IPS-18c (cell line): ENCODE measurements around the gene SUPT20HL1.
"Not testable (repeated sequence)": the region's sequence is repeated elsewhere in the genome, so short reads cannot be mapped to it uniquely, and the experiment has no call there.

Source experiments
- H3K4me3 ChIP-seq: 2 replicates; pipeline ENCODE4 v1.7.0; 2013; ENCODE audit warnings: low read depth, mild to moderate bottlenecking, low read length, moderate library complexity; ENCODE audit not compliant: insufficient read depth
- H3K9me3 ChIP-seq: one replicate; pipeline ENCODE4 v1.6.1; 2013; ENCODE audit warnings: mild to moderate bottlenecking, low read length, moderate library complexity; ENCODE audit not compliant: control insufficient read depth, insufficient read depth

Gene SUPT20HL1

DNA sequence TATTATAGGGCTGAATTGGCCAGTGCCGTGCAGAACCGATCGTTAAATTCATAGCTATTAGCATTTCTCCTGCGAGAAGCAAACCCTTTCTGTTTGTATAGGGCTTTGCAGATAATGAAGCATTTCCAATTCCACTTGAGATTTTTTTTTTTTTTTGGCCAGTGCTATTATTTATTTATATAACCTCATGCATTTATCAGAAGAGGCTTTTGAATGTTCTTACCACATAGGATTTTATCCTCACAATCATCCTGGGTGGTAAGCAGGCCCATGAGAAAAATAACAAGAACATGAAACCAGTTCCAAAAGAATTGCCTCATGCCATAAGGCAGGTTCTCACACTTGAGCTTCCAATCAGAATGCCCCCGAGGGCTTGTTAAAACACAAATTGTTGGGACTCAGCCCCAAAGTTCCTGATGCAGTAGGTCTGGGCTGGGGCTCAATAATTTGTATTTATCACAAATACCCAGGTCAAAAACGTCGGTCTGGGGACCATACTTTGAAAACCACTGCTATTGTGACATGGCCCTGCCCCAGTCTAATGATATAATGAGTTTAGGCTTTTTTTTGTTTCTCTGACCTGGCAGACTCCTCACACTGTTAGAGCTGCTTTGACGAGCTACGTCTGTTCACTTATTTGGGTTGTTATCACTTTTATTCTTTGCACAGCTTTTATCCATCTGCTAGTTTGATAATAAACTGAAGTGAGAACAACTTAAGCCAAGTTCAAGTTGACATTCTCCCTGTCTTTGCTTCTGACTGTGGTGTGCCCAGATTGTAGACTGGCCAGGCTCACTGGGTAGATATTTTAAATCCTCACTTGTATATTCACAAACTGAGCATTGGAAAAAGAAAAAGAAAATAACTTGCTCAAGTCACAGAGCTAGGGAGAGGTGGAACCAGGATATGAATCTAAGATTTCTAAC is 20.1 kb downstream of the SUPT20HL1 start:
- H3K9me3 ChIP-seq: no peaks in the 10 kb centered on the region
- no peak overlapping the region for H3K4me3 ChIP-seq

DNA sequence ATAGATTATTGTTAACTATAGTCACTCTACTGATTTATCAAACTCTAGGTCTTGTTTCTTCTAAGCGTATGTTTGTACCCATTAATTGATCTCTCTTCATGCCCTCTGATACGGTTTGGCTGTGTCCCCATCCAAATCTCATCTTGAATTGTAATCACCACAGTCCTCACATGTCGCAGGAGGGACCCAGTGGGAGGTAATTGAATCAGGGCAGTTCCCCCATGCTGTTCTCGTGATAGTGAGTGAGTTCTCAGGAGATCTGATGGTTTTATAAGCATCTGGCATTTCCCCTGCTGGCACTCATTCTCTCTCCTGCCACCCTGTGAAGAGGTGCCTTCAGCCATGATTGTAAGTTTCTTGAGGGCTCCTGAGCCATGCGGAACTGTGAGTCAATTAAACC is 21.9 kb downstream of the SUPT20HL1 start:
- not testable (repeated sequence) for H3K9me3 ChIP-seq, H3K4me3 ChIP-seq

DNA sequence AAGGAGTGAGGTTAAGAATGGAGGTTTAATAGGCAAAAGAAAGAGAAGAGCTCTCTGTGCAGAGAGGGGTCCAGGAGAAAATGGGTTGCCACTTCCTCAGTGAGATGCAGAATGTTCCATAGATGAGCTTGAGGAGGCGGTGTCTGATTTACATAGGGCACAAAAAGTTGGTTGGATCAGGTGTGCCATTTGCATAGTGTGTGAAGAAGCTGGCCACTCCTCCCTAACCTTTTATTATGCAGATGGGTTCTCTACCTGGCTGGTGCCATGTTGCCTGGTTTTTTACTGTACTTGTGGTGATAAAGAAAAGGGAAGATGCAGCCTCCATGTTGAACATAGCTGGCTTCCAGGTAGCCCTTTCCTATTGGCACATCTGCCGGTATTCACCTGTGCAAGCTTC is 27.3 kb downstream of the SUPT20HL1 start:
- Histone ChIP-seq H3K4me3 (no peak overlapping the region), H3K9me3 (no peaks in the 10 kb centered on the region)

DNA sequence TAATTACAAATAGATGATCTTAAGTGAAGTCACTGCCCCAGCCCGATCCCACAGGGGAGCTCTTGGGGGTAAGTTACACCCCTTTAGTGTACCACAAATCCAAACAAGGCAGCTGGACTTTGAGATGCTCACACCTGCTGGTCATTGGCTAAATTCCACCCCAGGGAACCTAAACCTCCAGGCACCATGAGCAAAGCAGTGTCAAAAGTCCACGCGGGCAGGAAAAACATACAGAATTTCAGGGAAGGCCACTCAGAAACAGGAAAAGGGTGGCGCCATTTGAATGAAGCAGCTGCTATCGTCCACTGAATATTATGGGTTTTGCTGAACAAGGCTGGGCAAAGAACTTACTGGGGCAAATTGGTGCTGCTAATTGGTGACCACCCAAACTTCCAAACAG is 30.9 kb downstream of the SUPT20HL1 start:
- Histone ChIP-seq H3K9me3 (no peaks in the 10 kb centered on the region), H3K4me3 (no peak overlapping the region)

DNA sequence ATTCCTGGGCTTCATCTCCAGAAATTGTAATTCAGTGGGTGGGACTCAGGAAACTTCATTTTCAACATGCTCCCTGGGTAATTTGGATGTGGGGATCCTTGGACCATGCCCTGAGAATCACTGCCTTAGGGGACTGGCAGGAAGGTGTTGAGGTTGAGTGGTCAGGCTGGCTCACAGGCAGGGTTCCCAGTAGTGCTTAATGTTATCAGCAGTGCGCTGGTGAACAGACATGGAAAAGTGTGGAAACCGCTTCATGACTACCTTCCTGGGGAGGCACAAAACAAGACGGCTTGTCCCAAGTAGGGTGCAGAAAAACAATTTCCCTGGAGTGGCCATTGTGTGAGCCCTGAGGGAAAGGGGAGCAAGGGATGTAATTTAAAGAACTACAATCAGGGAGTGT is 31.4 kb downstream of the SUPT20HL1 start:
- H3K4me3 ChIP-seq: no peak overlapping the region
- no peaks in the 10 kb centered on the region for H3K9me3 ChIP-seq

DNA sequence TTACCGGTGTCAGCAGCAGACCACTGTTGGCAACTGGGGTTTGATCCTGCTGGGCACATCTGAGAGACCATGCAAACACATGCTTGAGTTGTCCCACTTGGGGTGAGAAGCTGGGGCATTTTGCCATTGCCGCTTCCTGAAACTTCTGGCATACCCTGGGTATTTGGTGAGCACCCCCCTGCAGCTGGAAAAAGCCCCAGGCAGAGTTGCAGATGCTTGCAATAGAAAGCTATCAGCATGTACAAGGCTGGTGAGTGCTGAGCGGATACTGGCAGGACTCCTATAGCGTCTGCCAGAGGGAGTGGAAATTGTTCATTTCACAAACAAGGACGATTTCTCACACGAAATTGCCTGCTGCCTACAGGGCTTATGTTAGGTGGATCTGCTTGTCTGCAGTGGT is 32.3 kb downstream of the SUPT20HL1 start:
- Histone ChIP-seq H3K9me3 (no peaks in the 10 kb centered on the region), H3K4me3 (no peak overlapping the region)

DNA sequence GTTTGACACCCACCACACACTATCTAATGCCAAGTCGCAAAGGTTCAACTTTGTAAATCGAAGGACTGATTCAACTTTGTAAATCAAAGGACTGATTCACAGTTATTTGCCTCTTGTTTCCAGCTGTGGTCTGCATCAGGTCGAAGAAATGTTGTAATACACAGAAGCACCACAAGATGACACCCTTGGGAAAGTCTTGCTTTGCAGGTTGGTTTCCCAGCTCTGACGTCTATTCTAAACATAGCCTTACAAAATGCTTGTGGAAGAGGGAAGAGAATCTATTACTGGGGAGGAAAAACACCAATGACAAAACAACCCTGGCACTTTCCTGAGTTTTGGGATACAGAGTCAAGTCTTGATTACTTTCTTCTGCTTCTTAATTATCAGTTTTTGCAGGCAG is 35.3 kb downstream of the SUPT20HL1 start:
- Histone ChIP-seq H3K4me3 (no peak overlapping the region), H3K9me3 (no peaks in the 10 kb centered on the region)

DNA sequence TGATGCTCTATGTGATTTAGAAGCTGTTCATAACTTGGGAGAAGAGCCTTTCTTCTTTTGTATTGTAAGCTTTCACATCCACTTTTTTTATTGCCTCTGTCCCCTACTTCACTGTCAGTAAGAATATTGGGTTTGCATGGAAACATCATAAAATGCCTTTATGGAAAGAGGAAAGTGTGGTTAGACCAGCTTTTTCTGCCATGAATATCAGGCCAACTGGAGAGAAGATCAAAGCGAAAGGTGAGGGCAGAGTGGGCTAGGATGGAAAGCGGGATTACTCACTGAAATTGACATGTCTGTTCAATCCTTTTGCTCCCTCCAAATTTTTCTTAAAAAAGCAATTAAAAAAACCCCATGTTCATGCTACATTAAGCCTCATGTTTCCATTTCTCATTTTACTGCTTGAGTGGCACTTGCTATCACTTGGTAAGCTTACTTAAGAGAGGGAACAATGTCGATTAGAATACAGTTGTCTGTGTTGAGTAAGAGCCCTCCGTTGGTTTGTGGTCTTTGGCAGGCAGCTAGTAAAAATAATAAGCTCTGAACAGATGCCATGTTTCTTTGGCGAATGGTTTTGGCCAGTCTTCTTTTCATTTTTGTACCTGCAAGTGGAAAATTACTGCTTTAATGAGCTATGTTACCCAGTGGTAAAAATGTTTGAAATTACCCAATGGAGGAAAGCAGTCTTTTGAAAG is 35.9 kb downstream of the SUPT20HL1 start:
- no peak overlapping the region for H3K4me3 ChIP-seq
- no peaks in the 10 kb centered on the region for H3K9me3 ChIP-seq

DNA sequence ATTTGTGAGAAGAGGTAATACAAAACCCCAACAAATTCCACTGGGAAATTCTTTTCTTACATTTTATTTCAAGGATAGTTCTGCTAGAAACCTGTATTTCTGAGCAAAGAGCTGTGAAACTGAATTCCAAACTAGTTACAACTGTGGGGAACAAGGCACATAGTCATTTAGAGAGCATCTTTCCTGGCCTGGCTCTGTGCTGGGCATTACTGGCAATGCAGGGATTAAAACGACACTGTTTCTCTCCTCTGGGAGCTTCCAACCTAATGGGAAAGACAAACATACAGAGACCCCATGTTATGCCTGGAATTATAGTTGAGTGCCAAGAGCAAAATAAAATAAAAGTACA is 36.5 kb downstream of the SUPT20HL1 start:
- Histone ChIP-seq H3K4me3 (no peak overlapping the region), H3K9me3 (no peaks in the 10 kb centered on the region)

DNA sequence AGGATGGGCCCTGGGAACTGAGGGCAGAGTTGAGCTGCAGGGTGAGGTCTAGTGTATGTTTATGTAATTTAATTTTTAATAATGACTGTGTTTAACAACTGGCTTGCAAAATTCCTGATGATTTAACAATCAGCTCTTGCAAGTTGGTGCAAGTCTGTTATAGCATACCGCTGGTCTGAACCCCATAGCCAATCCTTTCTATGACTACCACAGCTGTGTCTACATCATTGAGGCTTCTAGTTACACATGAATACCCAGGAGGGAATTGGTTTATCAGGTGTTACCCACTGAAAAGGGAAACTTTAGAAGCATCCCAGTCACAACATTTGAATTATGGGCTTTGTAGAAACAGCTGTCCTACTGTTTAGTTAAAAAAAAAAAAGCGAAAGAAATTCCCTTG is 38.3 kb downstream of the SUPT20HL1 start:
- no peak overlapping the region for H3K4me3 ChIP-seq
- no peaks in the 10 kb centered on the region for H3K9me3 ChIP-seq

DNA sequence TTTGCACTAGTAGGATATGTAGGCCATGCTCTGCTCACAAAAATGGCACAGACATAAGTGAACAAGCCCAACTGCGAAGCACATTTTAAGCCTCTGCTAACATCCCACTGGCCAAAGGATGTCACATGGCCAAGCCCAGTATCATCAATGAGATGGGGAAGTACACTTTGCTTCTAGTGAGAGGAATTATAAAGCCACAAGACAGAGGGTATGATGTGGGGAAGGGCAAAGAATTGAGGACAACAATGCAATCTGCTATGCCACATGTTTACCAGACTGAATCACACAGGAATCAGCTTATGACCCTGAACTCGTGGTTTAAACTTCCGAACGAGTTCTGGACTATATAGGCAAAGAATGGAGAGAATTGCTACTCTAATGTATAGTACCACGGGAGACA is 39.1 kb downstream of the SUPT20HL1 start:
- H3K9me3 ChIP-seq: no peaks in the 10 kb centered on the region

DNA sequence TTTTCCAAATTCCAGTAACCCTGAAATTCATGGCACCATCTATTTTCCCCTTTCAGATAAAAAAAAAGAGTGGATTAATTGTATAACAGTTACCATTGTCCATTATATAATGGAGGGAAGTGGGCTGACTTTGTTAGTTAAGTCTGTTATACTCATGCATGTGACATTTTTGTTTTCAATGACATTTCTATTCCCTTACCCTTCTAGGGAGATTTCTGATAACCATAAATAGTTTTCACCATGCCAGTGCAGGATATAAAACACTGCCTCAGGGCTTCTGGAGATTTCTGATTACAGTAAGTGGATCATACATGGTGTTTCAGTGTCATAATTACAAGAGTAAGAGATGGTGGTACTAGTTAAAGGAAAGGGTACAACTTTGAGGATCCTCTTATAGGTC is 45.5 kb downstream of the SUPT20HL1 start:
- Histone ChIP-seq H3K4me3 (no peak overlapping the region), H3K9me3 (peaks cover 2% of the 10 kb centered on the region)

More for the DNA sequence above, 39.1 kb downstream of the SUPT20HL1 start:
- no peak overlapping the region for H3K4me3 ChIP-seq
